Endodermal cell (in vitro differentiated cells): ENCODE data around the gene NUP188. TPM values are rescaled to one million over a fixed set of nuclear protein-coding genes. Genes with fewer than 3 reads are reported as not detected.
"Not testable (repeated sequence)": the region's sequence is repeated elsewhere in the genome, so short reads cannot be mapped to it uniquely, and the experiment has no call there.

Source experiments
- DNase-seq: peaks from one replicate; pipeline ENCODE4 v3.0.0-alpha.2; 2017
- H3K27ac ChIP-seq: 2 replicates; pipeline ENCODE4 v1.5.1; 2013; ENCODE audit warnings: mild to moderate bottlenecking, low read depth, low read length, moderate library complexity
- H3K27me3 ChIP-seq: 2 replicates; pipeline ENCODE4 v1.6.1; 2013; ENCODE audit warnings: mild to moderate bottlenecking, low read length, moderate library complexity; ENCODE audit not compliant: insufficient read depth, control insufficient read depth, poor library complexity, severe bottlenecking
- H3K36me3 ChIP-seq: 2 replicates; pipeline ENCODE4 v1.7.0; 2013; ENCODE audit warnings: mild to moderate bottlenecking, low read length, moderate library complexity; ENCODE audit not compliant: control insufficient read depth, insufficient read depth
- H3K4me1 ChIP-seq: one replicate; pipeline ENCODE4 v1.7.0; 2013; ENCODE audit warnings: low read length; ENCODE audit not compliant: control insufficient read depth, insufficient read depth
- H3K4me3 ChIP-seq: 2 replicates; pipeline ENCODE4 v1.5.1; 2013; ENCODE audit warnings: mild to moderate bottlenecking, low read length, moderate library complexity
- H3K9ac ChIP-seq: 2 replicates; pipeline ENCODE4 v1.6.1; 2013; ENCODE audit warnings: mild to moderate bottlenecking, low read length, moderate library complexity; ENCODE audit not compliant: poor library complexity, severe bottlenecking; ENCODE audit errors: extremely low read depth
- H3K9me3 ChIP-seq: 2 replicates; pipeline ENCODE4 v1.6.1; 2013; ENCODE audit warnings: mild to moderate bottlenecking, low read length, moderate library complexity; ENCODE audit not compliant: control insufficient read depth
- H3K27ac Mint-ChIP-seq: 2 replicates; pipeline ENCODE4 v1.8.0; 2020; ENCODE audit warnings: mixed read lengths
- H3K27me3 Mint-ChIP-seq: 2 replicates; pipeline ENCODE4 v1.8.0; 2021; ENCODE audit warnings: mild to moderate bottlenecking, mixed read lengths; ENCODE audit not compliant: insufficient read depth
- H3K36me3 Mint-ChIP-seq: 2 replicates; pipeline ENCODE4 v1.8.0; 2020; ENCODE audit warnings: low read depth, mixed read lengths
- H3K4me1 Mint-ChIP-seq: 2 replicates; pipeline ENCODE4 v1.8.0; 2020; ENCODE audit warnings: mixed read lengths
- H3K4me3 Mint-ChIP-seq: 2 replicates; pipeline ENCODE4 v1.8.0; 2020; ENCODE audit warnings: mild to moderate bottlenecking, moderate library complexity, mixed read lengths
- H3K9me3 Mint-ChIP-seq: 2 replicates; pipeline ENCODE4 v1.8.0; 2020; ENCODE audit warnings: mild to moderate bottlenecking, mixed read lengths
- WGBS, 2 experiments: methylation state at CpG; one replicate each; pipeline versions ENCODE4 v1.1.5 to v1.1.7; 2013; ENCODE audit warnings: missing lambda C conversion rate in 2 of 2, mixed read lengths in 1 of 2; ENCODE audit not compliant: insufficient coverage in 1 of 2, insufficient read length in 1 of 2; 5-methylcytosine and 5-hydroxymethylcytosine counted together
- total RNA-seq, 2 donors: library from RNA; stranded (reverse); fragmentation: NEBNext Ultra II Directional in 1 of 2; extraction: Animal tissue kit (Norgen Biotek cat#: 25700) in 1 of 2; gene quantifications; 2 replicates in 1 of 2; 3 replicates in 1 of 2; pipeline ENCODE4 v1.2.1, GENCODE V29; 2021
- TF ChIP-seq, protein P1 (sequence below): fragments of 200-600 bp; sonication (generic); conservative IDR thresholded peaks from 2 replicates; pipeline ENCODE4 v1.5.0; 2021; ENCODE audit warnings: antibody characterized with exemption, mild to moderate bottlenecking

The NUP188 gene
- total RNA-seq, 2 donors from 2014 or later: 89.8 to 94.8 TPM

DNA sequence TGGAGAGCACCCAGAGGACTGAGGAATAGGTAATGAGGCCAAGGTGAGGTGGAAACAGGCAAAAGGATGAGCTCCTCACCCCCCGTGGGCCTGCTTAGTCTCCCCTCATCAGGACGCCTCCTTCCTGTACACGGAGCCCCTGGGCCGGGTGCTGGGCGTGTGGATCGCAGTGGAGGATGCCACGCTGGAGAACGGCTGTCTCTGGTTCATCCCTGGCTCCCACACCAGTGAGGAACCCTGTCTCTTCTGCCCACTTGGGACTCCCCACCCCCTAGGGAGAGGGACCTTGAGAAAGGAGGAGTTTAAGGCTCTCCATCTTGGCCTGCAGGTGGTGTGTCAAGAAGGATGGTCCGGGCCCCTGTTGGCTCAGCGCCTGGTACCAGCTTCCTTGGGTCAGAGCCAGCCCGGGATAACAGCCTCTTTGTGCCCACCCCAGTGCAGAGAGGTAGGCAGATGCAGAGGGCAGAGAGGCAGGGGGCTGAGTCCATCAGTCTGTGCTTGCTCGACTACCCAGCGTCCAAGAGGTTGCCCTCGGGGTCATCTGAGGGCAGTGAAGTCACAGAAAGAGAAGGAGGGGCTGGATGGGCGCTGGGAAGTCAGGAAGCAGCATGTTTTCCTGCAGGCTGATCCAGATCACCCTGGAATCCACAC is 7.1 kb upstream of the NUP188 start:
- Histone ChIP-seq H3K36me3 (peaks cover under 1% of the 10 kb centered on the region), H3K27me3 (no peaks in the 10 kb centered on the region), H3K9me3 (no peaks in the 10 kb centered on the region), H3K4me1 (peaks cover 3% of the 10 kb centered on the region), H3K27ac (no peak overlapping the region), H3K9ac (no peak overlapping the region), H3K4me3 (no peak overlapping the region)
- H3K4me3 Mint-ChIP-seq: no peak overlapping the region
- no peak overlapping the region for H3K27ac Mint-ChIP-seq
- H3K27me3 Mint-ChIP-seq: no peaks in the 10 kb centered on the region
- WGBS, 2 experiments: 87 to 89% methylated on average over 12 to 15 of the region's 15 CpGs
- TF ChIP-seq, protein P1, sequence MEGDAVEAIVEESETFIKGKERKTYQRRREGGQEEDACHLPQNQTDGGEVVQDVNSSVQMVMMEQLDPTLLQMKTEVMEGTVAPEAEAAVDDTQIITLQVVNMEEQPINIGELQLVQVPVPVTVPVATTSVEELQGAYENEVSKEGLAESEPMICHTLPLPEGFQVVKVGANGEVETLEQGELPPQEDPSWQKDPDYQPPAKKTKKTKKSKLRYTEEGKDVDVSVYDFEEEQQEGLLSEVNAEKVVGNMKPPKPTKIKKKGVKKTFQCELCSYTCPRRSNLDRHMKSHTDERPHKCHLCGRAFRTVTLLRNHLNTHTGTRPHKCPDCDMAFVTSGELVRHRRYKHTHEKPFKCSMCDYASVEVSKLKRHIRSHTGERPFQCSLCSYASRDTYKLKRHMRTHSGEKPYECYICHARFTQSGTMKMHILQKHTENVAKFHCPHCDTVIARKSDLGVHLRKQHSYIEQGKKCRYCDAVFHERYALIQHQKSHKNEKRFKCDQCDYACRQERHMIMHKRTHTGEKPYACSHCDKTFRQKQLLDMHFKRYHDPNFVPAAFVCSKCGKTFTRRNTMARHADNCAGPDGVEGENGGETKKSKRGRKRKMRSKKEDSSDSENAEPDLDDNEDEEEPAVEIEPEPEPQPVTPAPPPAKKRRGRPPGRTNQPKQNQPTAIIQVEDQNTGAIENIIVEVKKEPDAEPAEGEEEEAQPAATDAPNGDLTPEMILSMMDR: no peak
- no peaks in the 10 kb centered on the region for H3K4me1 Mint-ChIP-seq
- H3K9me3 Mint-ChIP-seq: no peaks in the 10 kb centered on the region
- no peak for DNase-seq
- peaks cover under 1% of the 10 kb centered on the region for H3K36me3 Mint-ChIP-seq

DNA sequence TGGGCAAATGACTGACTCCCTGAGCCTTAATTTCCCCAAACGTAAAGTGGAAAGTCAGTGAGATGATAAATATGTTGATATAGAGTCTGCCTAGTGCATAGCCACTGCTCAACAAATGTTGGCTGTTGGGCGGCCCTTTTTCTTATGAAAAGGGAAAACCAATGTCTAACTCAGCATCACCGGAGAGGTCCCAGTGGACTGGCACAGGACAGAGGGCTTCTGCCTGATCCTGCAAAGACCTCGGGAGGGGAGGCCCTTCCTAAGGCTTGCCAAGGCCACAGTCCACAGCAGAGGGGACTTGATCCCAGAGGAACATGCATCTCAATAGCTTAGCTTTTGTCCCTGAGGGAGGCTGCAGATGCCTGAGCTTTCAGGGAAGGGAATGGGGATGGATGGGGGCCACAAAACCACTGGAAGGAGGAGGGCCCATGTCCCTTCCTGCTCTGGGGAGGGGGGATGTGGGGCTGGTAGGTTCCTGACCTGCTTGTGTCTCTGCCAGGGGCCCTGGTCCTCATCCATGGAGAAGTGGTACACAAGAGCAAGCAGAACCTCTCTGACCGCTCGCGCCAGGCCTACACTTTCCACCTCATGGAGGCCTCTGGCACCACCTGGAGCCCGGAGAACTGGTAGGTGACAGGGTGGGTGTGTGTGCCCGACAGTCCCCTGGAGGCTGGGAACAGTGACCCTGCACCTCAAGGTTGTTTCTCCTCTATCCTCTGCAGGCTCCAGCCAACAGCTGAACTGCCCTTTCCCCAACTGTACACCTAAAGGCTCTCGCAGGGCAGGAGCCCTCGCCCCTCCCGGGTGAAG is 6.3 kb upstream of the NUP188 start:
- peaks cover 5% of the 10 kb centered on the region for H3K36me3 Mint-ChIP-seq
- H3K27me3 Mint-ChIP-seq: no peaks in the 10 kb centered on the region
- Histone ChIP-seq H3K27me3 (no peaks in the 10 kb centered on the region), H3K4me1 (peaks cover 3% of the 10 kb centered on the region), H3K9me3 (no peaks in the 10 kb centered on the region), H3K4me3 (no peak overlapping the region), H3K9ac (no peak overlapping the region), H3K27ac (no peak overlapping the region), H3K36me3 (peaks cover 8% of the 10 kb centered on the region)
- H3K9me3 Mint-ChIP-seq: no peaks in the 10 kb centered on the region
- H3K27ac Mint-ChIP-seq: no peak overlapping the region
- DNase-seq: no peak
- 91 to 97% methylated on average over 11 to 12 of the region's 12 CpGs for WGBS, 2 experiments
- TF ChIP-seq, protein P1: no peak
- H3K4me3 Mint-ChIP-seq: no peak overlapping the region
- H3K4me1 Mint-ChIP-seq: peaks cover 2% of the 10 kb centered on the region

DNA sequence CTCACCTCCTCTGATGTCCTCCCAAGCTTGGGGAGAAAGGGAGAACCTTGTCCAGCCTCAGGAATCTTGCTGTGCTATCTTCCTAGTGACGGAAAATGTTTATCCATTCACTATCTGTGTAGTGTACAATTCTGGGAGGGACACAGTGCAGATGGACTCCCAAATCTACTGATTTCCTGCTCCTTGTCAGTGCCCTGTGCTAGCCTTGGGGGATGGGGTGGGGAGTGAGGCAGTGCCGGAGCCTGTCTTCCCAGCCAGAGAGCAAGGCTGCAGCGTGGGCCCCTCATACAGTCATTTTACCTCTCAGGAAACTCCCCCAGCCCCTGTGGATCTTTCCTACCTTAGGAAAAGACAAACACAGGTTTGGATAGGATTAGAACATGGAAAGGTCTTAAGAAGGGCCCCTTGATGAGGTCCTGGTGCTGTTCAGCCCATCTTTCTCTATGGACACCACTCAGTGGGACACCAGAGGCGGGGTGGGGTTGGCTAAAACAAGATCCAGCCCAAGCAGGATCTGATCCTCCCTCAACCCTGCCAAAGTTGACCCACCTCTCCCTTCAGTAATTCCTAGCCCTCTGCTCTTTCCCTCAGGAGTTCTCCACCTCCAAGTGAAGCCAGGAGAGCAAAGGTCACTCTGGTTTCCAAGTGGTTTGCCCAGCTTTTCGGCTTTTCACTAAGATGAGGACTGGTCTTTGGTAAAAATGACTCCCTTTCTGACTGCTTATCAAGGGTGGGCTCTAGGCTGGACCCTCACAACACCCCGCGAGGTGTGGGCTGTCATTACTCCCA is 3.5 kb upstream of the NUP188 start:
- Histone ChIP-seq H3K9me3 (no peaks in the 10 kb centered on the region), H3K36me3 (peaks cover 9% of the 10 kb centered on the region), H3K27me3 (no peaks in the 10 kb centered on the region), H3K9ac (no peak overlapping the region), H3K4me3 (no peak overlapping the region), H3K27ac (no peak overlapping the region), H3K4me1 (peaks cover 3% of the 10 kb centered on the region)
- peaks cover 12% of the 10 kb centered on the region for H3K4me1 Mint-ChIP-seq
- H3K27me3 Mint-ChIP-seq: no peaks in the 10 kb centered on the region
- no peak overlapping the region for H3K4me3 Mint-ChIP-seq
- H3K9me3 Mint-ChIP-seq: no peaks in the 10 kb centered on the region
- H3K36me3 Mint-ChIP-seq: peaks cover 7% of the 10 kb centered on the region
- TF ChIP-seq, protein P1: no peak
- DNase-seq: no peak
- 92 to 96% methylated on average over 4 to 7 of the region's 7 CpGs for WGBS, 2 experiments
- peak overlapping the region; percentile 39 for H3K27ac Mint-ChIP-seq

DNA sequence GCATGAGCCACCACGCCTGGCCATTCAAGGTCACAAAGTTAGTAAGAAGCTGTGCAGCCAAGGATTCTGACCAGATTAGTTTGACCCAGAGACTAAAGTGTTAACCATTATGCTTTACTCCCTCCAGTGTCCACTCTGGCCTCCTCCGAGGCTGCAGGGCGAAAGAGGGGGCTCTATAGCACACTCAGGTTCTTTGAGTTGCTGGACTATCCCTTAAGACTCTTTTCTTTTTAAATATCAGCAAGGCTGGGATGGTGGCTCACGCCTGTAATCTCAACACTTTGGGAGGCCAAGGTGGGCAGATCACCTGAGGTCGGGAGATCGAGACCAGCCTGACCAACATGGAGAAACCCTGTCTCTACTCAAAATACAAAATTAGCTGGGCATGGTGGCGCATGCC is 2.5 kb upstream of the NUP188 start:
- H3K27me3 Mint-ChIP-seq, H3K9ac ChIP-seq, H3K36me3 Mint-ChIP-seq, H3K4me3 ChIP-seq, H3K9me3 Mint-ChIP-seq, H3K27ac ChIP-seq, H3K27me3 ChIP-seq, H3K4me3 Mint-ChIP-seq, H3K9me3 ChIP-seq, H3K4me1 ChIP-seq, DNase-seq, H3K27ac Mint-ChIP-seq, H3K36me3 ChIP-seq: not testable (repeated sequence)
- H3K4me1 Mint-ChIP-seq: peaks cover 12% of the 10 kb centered on the region
- 94 to 95% methylated on average over 6 to 7 of the region's 7 CpGs for WGBS, 2 experiments
